GM12878 (cell line): ENCODE results near the gene ZNF823. TPM values are rescaled to one million over a fixed set of nuclear protein-coding genes. Genes with fewer than 3 reads are reported as not detected.
A peak's percentile ranks its signal among the peaks of the same experiment; 100 is the strongest.

Source experiments
- ATAC-seq: fragments of 200-7000 bp; cut with Tn5 transposase; 3 replicates; pipeline ENCODE4 v1.9.1; 2020; ENCODE audit warnings: mild to moderate bottlenecking, moderate library complexity
- BruUV-seq: library from RNA; stranded (reverse); fragments of 400-500 nt; replicated peaks from 2 replicates; lab custom pipeline; 2021; lab: Mats Ljungman, UMichigan
- CTCF ChIA-PET: fragments of 300-600 bp; sonication (Branson Sonifier 250); formaldehyde crosslinking; extraction: SDS; loops from one replicate; lab custom pipeline; 2021; ENCODE audit warnings: inconsistent platforms; lab: Yijun Ruan, JAX
- POLR2A ChIA-PET: fragments of 350-600 bp; formaldehyde crosslinking; extraction: SDS; loops from one replicate; lab custom pipeline; 2021; ENCODE audit warnings: inconsistent platforms; lab: Charles Lee
- RAD21 ChIA-PET: fragments of 300-600 bp; sonication (Branson Sonifier 250); formaldehyde crosslinking; loops from one replicate; lab custom pipeline; 2023; ENCODE audit warnings: antibody characterized with exemption; ENCODE audit not compliant: unreplicated experiment; lab: Charles Lee
- SMC1A ChIA-PET: fragments of 300-600 bp; sonication (Branson Sonifier 250); formaldehyde crosslinking; loops from one replicate; lab custom pipeline; 2023; ENCODE audit not compliant: unreplicated experiment, uncharacterized antibody; lab: Charles Lee
- DNase-seq: peaks from one replicate; pipeline ENCODE4 v3.0.0-alpha.2; 2011; ENCODE audit warnings: low read depth, low spot score
- FAIRE-seq: peaks from 3 replicates; lab custom pipeline; 2011; peaks lifted over from hg19 to GRCh38; lab: Jason Lieb, UNC
- H2AFZ ChIP-seq: 2 replicates; pipeline ENCODE4 v1.6.0; 2011; ENCODE audit warnings: low read depth, low read length, control low read depth; ENCODE audit not compliant: control insufficient read depth
- H3K27ac ChIP-seq: 2 replicates; pipeline ENCODE4 v1.5.1; 2011; ENCODE audit warnings: control low read depth; ENCODE audit not compliant: control insufficient read depth, insufficient read depth
- H3K27me3 ChIP-seq, 2 experiments: replicated peaks in 1 of 2; 2 replicates each; pipeline versions ENCODE4 v1.6.0 to v1.6.1; 2011; ENCODE audit warnings: low read length in 1 of 2; ENCODE audit not compliant: control insufficient read depth in 2 of 2, insufficient read depth in 2 of 2
- H3K36me3 ChIP-seq, 2 experiments: 2 replicates each; pipeline ENCODE4 v1.5.1; 2011; ENCODE audit warnings: low read length in 1 of 2; ENCODE audit not compliant: control insufficient read depth in 2 of 2, insufficient read depth in 2 of 2
- H3K4me1 ChIP-seq: 2 replicates; pipeline ENCODE4 v1.6.1; 2011; ENCODE audit warnings: mild to moderate bottlenecking, low read length, moderate library complexity, mixed read lengths; ENCODE audit not compliant: control insufficient read depth, insufficient read depth
- H3K4me2 ChIP-seq: 2 replicates; pipeline ENCODE4 v1.6.0; 2011; ENCODE audit warnings: control low read depth; ENCODE audit not compliant: control insufficient read depth, insufficient read depth
- H3K4me3 ChIP-seq: fragments of 200-600 bp; sonication (generic); 2 replicates; pipeline ENCODE4 v1.5.1; 2016
- H3K79me2 ChIP-seq: 2 replicates; pipeline ENCODE4 v1.6.0; 2011; ENCODE audit warnings: low read length; ENCODE audit not compliant: control insufficient read depth, insufficient read depth
- H3K9ac ChIP-seq: 2 replicates; pipeline ENCODE4 v1.8.0; 2011; ENCODE audit warnings: low read length, control low read depth, mixed read lengths; ENCODE audit not compliant: control insufficient read depth, insufficient read depth
- H3K9me3 ChIP-seq: replicated peaks from 3 replicates; pipeline ENCODE4 v1.5.1; 2011; ENCODE audit warnings: mild to moderate bottlenecking, low read length; ENCODE audit not compliant: control insufficient read depth, insufficient read depth
- H4K20me1 ChIP-seq: 2 replicates; pipeline ENCODE4 v1.6.0; 2011; ENCODE audit not compliant: control insufficient read depth, insufficient read depth
- E2F4 ChIP-seq: IDR thresholded peaks from 2 replicates; pipeline ENCODE4 v1.6.1; 2012; ENCODE audit warnings: low read depth, low read length, improper control_type of control experiment
- EED ChIP-seq: sonication (generic); IDR thresholded peaks from 2 replicates; pipeline ENCODE4 v1.6.1; 2016; ENCODE audit warnings: antibody characterized with exemption, low read depth
- FOXK2 ChIP-seq: fragments of 450-650 bp; IDR thresholded peaks from 2 replicates; pipeline ENCODE4 v1.6.1; 2017; ENCODE audit warnings: mild to moderate bottlenecking, moderate library complexity
- GABPA ChIP-seq: IDR thresholded peaks from 2 replicates; pipeline ENCODE4 v1.6.1; 2014; ENCODE audit warnings: antibody characterized with exemption, low read depth, mild to moderate bottlenecking, inconsistent platforms
- MAX ChIP-seq: IDR thresholded peaks from 2 replicates; pipeline ENCODE4 v1.6.1; 2012; ENCODE audit warnings: low read depth, low read length, improper control_type of control experiment
- NFYB ChIP-seq: IDR thresholded peaks from 2 replicates; pipeline ENCODE4 v1.6.1; 2011; ENCODE audit warnings: low read depth, mild to moderate bottlenecking, low read length, improper control_type of control experiment, moderate library complexity; ENCODE audit not compliant: insufficient read depth
- PBX3 ChIP-seq: IDR thresholded peaks from 2 replicates; pipeline ENCODE4 v1.6.1; 2011; ENCODE audit warnings: mild to moderate bottlenecking, low read depth, low read length, moderate library complexity; ENCODE audit not compliant: insufficient replicate concordance
- PKNOX1 ChIP-seq: fragments of 450-650 bp; IDR thresholded peaks from 2 replicates; pipeline ENCODE4 v1.6.1; 2016; ENCODE audit warnings: mild to moderate bottlenecking
- PML ChIP-seq: IDR thresholded peaks from 2 replicates; pipeline ENCODE4 v1.6.1; 2012; ENCODE audit warnings: low read length, inconsistent platforms
- POLR2A ChIP-seq: IDR thresholded peaks from 2 replicates; pipeline ENCODE4 v1.6.1; 2011; ENCODE audit warnings: low read depth, mild to moderate bottlenecking, low read length
- SIN3A ChIP-seq: IDR thresholded peaks from 2 replicates; pipeline ENCODE4 v1.6.1; 2012; ENCODE audit warnings: low read depth, low read length, improper control_type of control experiment
- SKIL ChIP-seq: fragments of 450-650 bp; IDR thresholded peaks from 2 replicates; pipeline ENCODE4 v1.6.1; 2017; ENCODE audit warnings: mild to moderate bottlenecking, low read depth, inconsistent platforms; ENCODE audit not compliant: poor library complexity, severe bottlenecking
- SP1 ChIP-seq: IDR thresholded peaks from one replicate; pipeline ENCODE4 v1.6.1; 2011; ENCODE audit warnings: low read depth, low read length
- TARDBP ChIP-seq: IDR thresholded peaks from 2 replicates; pipeline ENCODE4 v1.6.1; 2016; ENCODE audit warnings: borderline replicate concordance
- TCF3 ChIP-seq: IDR thresholded peaks from 2 replicates; pipeline ENCODE4 v1.6.1; 2012; ENCODE audit warnings: low read depth, mild to moderate bottlenecking, low read length, borderline replicate concordance; ENCODE audit not compliant: insufficient read depth
- WGBS: methylation state at CpG from one replicate; pipeline ENCODE4 v1.1.6; 2016; ENCODE audit warnings: low lambda C conversion rate; ENCODE audit not compliant: insufficient replicate concordance, insufficient coverage; ENCODE audit errors: missing lambda C conversion rate; 5-methylcytosine and 5-hydroxymethylcytosine counted together
- in situ Hi-C: fragments of 300-500 bp; cut with MboI; formaldehyde crosslinking; loops from 9 replicates; pipeline ENCODE4 v1.14.3; 2018; ENCODE audit warnings: mixed read lengths
- intact Hi-C: fragments of 100-400 bp; cut with micrococcal nuclease; formaldehyde crosslinking; loops from one replicate; pipeline ENCODE4 v1.14.2; 2022; ENCODE audit not compliant: unreplicated experiment
- polyA plus RNA-seq, 11 experiments: library from polyadenylated mRNA; depleted of rRNA in 4 of 11; unstranded in 6 of 11; stranded (reverse) in 5 of 11; fragments of >200 nt; fragmentation: Nextera tagmentation in 4 of 11; fragmentation: Illumina TruSeq in 1 of 11; extraction: Ambion mirVana in 4 of 11; extraction: Trizol in 1 of 11; gene quantifications; 1 replicate in 1 of 11; 2 replicates in 10 of 11; pipeline versions ENCODE4 v1.2.1 to v1.2.3, GENCODE V29; 2011 to 2016; ENCODE audit warnings: inconsistent platforms in 2 of 11, missing spikeins in 2 of 11, low read depth in 1 of 11
- total RNA-seq, 4 experiments: library from RNA; depleted of rRNA in 3 of 4; stranded (reverse); fragments of >200 nt in 3 of 4; fragmentation: Illumina TruSeq in 1 of 4; extraction: Trizol in 1 of 4; gene quantifications; 2 replicates each; pipeline versions ENCODE4 v1.2.1 to v1.2.3, GENCODE V29; 2013 to 2021

ZNF823 gene
- total and polyA plus RNA-seq, 10 of the 15 experiments (the other 5 are each of a cell fraction or from before 2014, with no cell fraction given), result 3.3 to 8.0 (median 4.5) TPM

- Histone ChIP-seq H3K79me2 (no peaks in the 10 kb centered on the region), H3K4me3 (peak overlapping the region; percentile 74), H3K36me3 (no peaks in the 10 kb centered on the region), H4K20me1 (no peaks in the 10 kb centered on the region), H3K9me3 (no peaks in the 10 kb centered on the region; the same call in 1 of the 3 replicates), H3K9ac (peak overlapping the region; percentile 47; the same call in 1 of the 2 replicates), H2AFZ (peak overlapping the region; percentile 70), H3K4me1 (no peaks in the 10 kb centered on the region), H3K27me3 (no peaks in the 10 kb centered on the region), H3K4me2 (peak overlapping the region; percentile 63), H3K27ac (no peak overlapping the region)
- peak; percentile 72 for DNase-seq
- WGBS, result 11% methylated on average over 60 of the region's 61 CpGs
- FAIRE-seq, result peak; percentile 52
- BruUV-seq, result no TSS peak
- SMC1A ChIA-PET, result no interaction called here
- in situ Hi-C loops, result no loop called here
- POLR2A ChIA-PET, result no interaction called here
- RAD21 ChIA-PET, result no interaction called here
- intact Hi-C loops, result no loop called here
- TF ChIP-seq FOXK2, result no peak
- peak; percentile 74 for TF ChIP-seq POLR2A
- no peak for TF ChIP-seq SKIL
- peak; percentile 76 for TF ChIP-seq E2F4
- TF ChIP-seq SP1, result peak; percentile 79
- no peak for TF ChIP-seq MAX
- TF ChIP-seq SIN3A, result peak; percentile 34; the same call in 1 of the 2 replicates
- TF ChIP-seq PKNOX1, result peak; percentile 96
- no peak for TF ChIP-seq TCF3
- TF ChIP-seq GABPA, result no peak
- no peak for TF ChIP-seq PML
- no peak for TF ChIP-seq TARDBP
- TF ChIP-seq EED, result no peak
- peak; percentile 91 for TF ChIP-seq PBX3
- peak; percentile 93 for TF ChIP-seq NFYB
- peak; percentile 48 for ATAC-seq
- CTCF ChIA-PET, result no interaction called here
Measured at GRCh38 chr19:11694533-11695439, 44.0 kb downstream of the ZNF823 start.
